Measurements from ENCODE around the gene MCF2L2. TPM values are rescaled to one million over a fixed set of nuclear protein-coding genes. Genes with fewer than 3 reads are reported as not detected.

MCF2L2 gene
- polyA plus RNA-seq, 2 of the 4 experiments (the other 2 are of a cell fraction), result 0.03 to 0.05 TPM

- peaks cover 32% of the 10 kb centered on the region for H3K4me1 ChIP-seq
- H3K4me3 ChIP-seq, result no peak overlapping the region
- H3K27ac ChIP-seq, result peak overlapping the region in 1 of 2 experiments; percentile 24; a peak in 1 of 6 replicates
- DNase-seq (ENCODE audit: low read depth in 1 of 2, low spot score in 1 of 2) (peak in 1 of 2 experiments; percentile 38), FAIRE-seq (no peak), ATAC-seq (peak in 1 of 2 experiments; percentile 68; a peak in 3 of 6 replicates)
- no peak for TF ChIP-seq PBX3 (IDR thresholded peaks at IDR 0.05)
- TF ChIP-seq SREBF2 (IDR thresholded peaks at IDR 0.05), result no peak
- TF ChIP-seq EP300 (IDR thresholded peaks at IDR 0.05), result no peak
- no peak for TF ChIP-seq ZC3H11A (IDR thresholded peaks at IDR 0.05)
- TF ChIP-seq MAZ (IDR thresholded peaks at IDR 0.05; ENCODE audit: borderline replicate concordance, low read depth, low read length), result no peak
- no peak for TF ChIP-seq CTCF (IDR thresholded peaks at IDR 0.05)
- TF ChIP-seq JUNB (IDR thresholded peaks at IDR 0.05), result no peak
- no peak for TF ChIP-seq RAD21 (conservative IDR thresholded peaks at IDR 0.05 in 1 of 2, IDR thresholded peaks at IDR 0.05 in 1 of 2)
- TF ChIP-seq RFX5 (IDR thresholded peaks at IDR 0.05), result no peak
- TF ChIP-seq HEYL (CRISPR knock-in tag; IDR thresholded peaks at IDR 0.05), result no peak
- no peak for TF ChIP-seq HOXA7 (CRISPR knock-in tag; IDR thresholded peaks at IDR 0.05)
- no peak for TF ChIP-seq HOXB5 (CRISPR knock-in tag; IDR thresholded peaks at IDR 0.05)
- no peak for TF ChIP-seq FOSL2 (IDR thresholded peaks at IDR 0.05)
- TF ChIP-seq FOSL2 (CRISPR knock-in tag; IDR thresholded peaks at IDR 0.05), result no peak
- TF ChIP-seq FOXS1 (CRISPR knock-in tag; IDR thresholded peaks at IDR 0.05), result no peak
- no peak for TF ChIP-seq POLR2AphosphoS2 (conservative IDR thresholded peaks at IDR 0.05; ENCODE audit: low read length)
- H3K4me2 ChIP-seq, result peak overlapping the region; percentile 23
- WGBS (ENCODE audit: missing lambda C conversion rate), result 50% methylated on average over 2 of the region's 2 CpGs
- ChIA-PET POLR2A (interaction anchor here (1.4 kb wide), 1 partner anchor 10 kb away, joined by 7 read pairs; no protein-coding TSS in a partner anchor), CTCF (interaction anchor here (1.5 to 1.7 kb wide), 2 partner anchors 9 to 12 kb away, joined by 3 to 4 read pairs; no protein-coding TSS in a partner anchor)
- H3K9me3 ChIP-seq, result no peaks in the 10 kb centered on the region
Observed at GRCh38 chr3:183275418-183275817, 153.0 kb downstream of the MCF2L2 start.

GRCh38 chr3:183274609-183275008 is 153.8 kb downstream of the MCF2L2 start:
- no peak for DNase-seq (ENCODE audit: low read depth in 1 of 2, low spot score in 1 of 2)
- FAIRE-seq, result no peak
- 0 out of 6 replicates have a peak overlapping the region, but pooled peaks of 1 of the 2 experiments have one; percentile 12 for H3K27ac ChIP-seq
- H3K4me2 ChIP-seq, result peak overlapping the region; percentile 23
- no peak overlapping the region for H3K4me3 ChIP-seq
- ATAC-seq, result peak in 1 of 2 experiments; percentile 48; a peak in 1 of 6 replicates
- ChIA-PET CTCF (interaction anchor here (1.5 to 1.7 kb wide), 2 partner anchors 9 to 11 kb away, joined by 3 to 4 read pairs; no protein-coding TSS in a partner anchor), POLR2A (interaction anchor here (0.9 to 1.4 kb wide), 2 partner anchors 9 to 11 kb away, joined by 5 to 7 read pairs; no protein-coding TSS in a partner anchor)
- WGBS (ENCODE audit: missing lambda C conversion rate), result 29% methylated on average over 5 of the region's 5 CpGs
- TF ChIP-seq CTCF (IDR thresholded peaks at IDR 0.05) (no peak), HOXB5 (CRISPR knock-in tag; IDR thresholded peaks at IDR 0.05) (no peak)
- peaks cover 32% of the 10 kb centered on the region for H3K4me1 ChIP-seq
- H3K9me3 ChIP-seq, result no peaks in the 10 kb centered on the region

- no peak overlapping the region for H3K27ac ChIP-seq
- DNase-seq (ENCODE audit: low read depth in 1 of 2, low spot score in 1 of 2), result no peak
- ChIA-PET POLR2A (no interaction called here), CTCF (interaction anchor here (1.7 kb wide), 1 partner anchor 13 kb away, joined by 5 read pairs; no protein-coding TSS in a partner anchor)
- TF ChIP-seq RNF2 (IDR thresholded peaks at IDR 0.05; ENCODE audit: borderline replicate concordance, low read depth) (no peak), POLR2AphosphoS2 (conservative IDR thresholded peaks at IDR 0.05; ENCODE audit: low read length) (no peak), FOXS1 (CRISPR knock-in tag; IDR thresholded peaks at IDR 0.05) (no peak), MAX (IDR thresholded peaks at IDR 0.05) (no peak), CTCF (IDR thresholded peaks at IDR 0.05) (no peak), JUN (IDR thresholded peaks at IDR 0.05) (no peak), KDM1A (IDR thresholded peaks at IDR 0.05; ENCODE audit: low read depth) (no peak), MAFK (IDR thresholded peaks at IDR 0.05; ENCODE audit: partially characterized antibody) (no peak), CEBPB (IDR thresholded peaks at IDR 0.05) (no peak), ZC3H11A (IDR thresholded peaks at IDR 0.05) (no peak), JUNB (IDR thresholded peaks at IDR 0.05) (no peak)
- no peaks in the 10 kb centered on the region for H3K9me3 ChIP-seq
- no peak for FAIRE-seq
- H3K4me3 ChIP-seq, result no peak overlapping the region
- H3K4me1 ChIP-seq, result peaks cover 20% of the 10 kb centered on the region
- H3K4me2 ChIP-seq, result no peak overlapping the region
- ATAC-seq, result no peak
Observed at GRCh38 chr3:183272791-183273190, 155.6 kb downstream of the MCF2L2 start.
